Muscle layer of duodenum (tissue), 2 donors: ENCODE measurements around the gene DUSP10.
A peak's percentile ranks its signal among the peaks of the same experiment; 100 is the strongest.

Experiments used
- H3K27ac ChIP-seq: one replicate; pipeline ENCODE4 v1.7.0; 2013; ENCODE audit warnings: mild to moderate bottlenecking, low read length
- H3K27me3 ChIP-seq: one replicate; pipeline ENCODE4 v1.7.0; 2013; ENCODE audit warnings: low read depth, mild to moderate bottlenecking, control low read depth, low read length
- H3K36me3 ChIP-seq, 2 donors: one replicate each; pipeline ENCODE4 v1.7.0; 2013; ENCODE audit warnings: low read length in 2 of 2, control low read depth in 1 of 2, mild to moderate bottlenecking in 1 of 2; ENCODE audit not compliant: insufficient read depth in 2 of 2, control insufficient read depth in 1 of 2
- H3K4me1 ChIP-seq, 2 donors: one replicate each; pipeline ENCODE4 v1.7.0; 2013; ENCODE audit warnings: low read length in 2 of 2, mild to moderate bottlenecking in 2 of 2, control low read depth in 1 of 2, moderate library complexity in 1 of 2; ENCODE audit not compliant: insufficient read depth in 2 of 2, control insufficient read depth in 1 of 2
- H3K4me3 ChIP-seq, 2 donors: one replicate each; pipeline ENCODE4 v1.7.0; 2013; ENCODE audit warnings: low read length in 2 of 2, low read depth in 1 of 2, mild to moderate bottlenecking in 1 of 2
- H3K9me3 ChIP-seq, 2 donors: one replicate each; pipeline ENCODE4 v1.7.0; 2013; ENCODE audit warnings: low read length in 2 of 2, control low read depth in 1 of 2, mild to moderate bottlenecking in 1 of 2; ENCODE audit not compliant: control insufficient read depth in 1 of 2
- donor health status: healthy.

DUSP10 gene

DNA sequence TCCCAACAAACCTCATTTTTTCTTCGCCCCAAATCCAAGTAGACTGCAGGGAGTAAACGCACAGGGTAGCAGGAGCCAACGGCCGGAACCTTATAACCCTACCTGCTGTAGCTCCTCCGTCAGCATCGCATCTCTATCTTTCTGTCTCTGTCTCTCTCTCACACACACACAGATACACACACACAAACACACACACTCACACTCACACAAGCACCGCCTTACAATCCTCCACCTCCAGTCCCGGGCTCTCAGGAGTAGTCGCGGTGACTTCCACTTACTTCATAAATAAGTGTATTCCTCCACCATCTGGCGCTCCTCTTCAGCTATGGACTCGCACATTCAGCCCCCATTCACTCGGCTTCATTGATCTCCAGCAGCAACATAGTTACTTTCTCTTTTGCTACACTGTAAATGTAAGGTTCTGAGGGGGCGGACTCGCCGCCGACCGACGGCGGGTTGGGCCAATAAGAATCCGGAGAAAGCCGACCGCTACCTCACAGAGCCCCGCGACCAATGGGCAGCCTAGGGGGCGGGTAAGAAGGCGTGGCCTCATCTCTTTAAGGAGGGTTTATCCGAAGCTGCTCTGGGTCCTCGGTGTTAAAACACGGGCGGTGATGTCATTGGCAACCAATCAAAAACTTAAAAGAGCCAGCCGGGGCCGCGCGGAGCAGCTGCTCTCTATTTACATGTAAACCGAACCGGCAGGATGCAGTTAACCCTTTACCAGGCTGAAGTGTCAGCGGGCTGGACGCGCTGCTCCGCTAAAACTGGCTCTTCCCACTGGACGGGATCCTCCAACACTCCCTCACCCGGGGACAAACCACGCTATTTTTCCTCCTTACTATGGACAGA is at the start of gene DUSP10:
Gene DUSP10 (minus strand): TSS at position 387 of the 852 bp plus-strand sequence. CDS start 2,345 bp downstream, outside the sequence.
- H3K4me3 ChIP-seq, result peak within 1 kb of the TSS; percentile 91 to 97
- peaks cover 0 to 8% of the 10 kb centered on the region in 2 donors for H3K36me3 ChIP-seq
- peaks cover 0 to 21% of the 10 kb centered on the region in 2 donors for H3K4me1 ChIP-seq
- H3K9me3 ChIP-seq, result no peaks in the 10 kb centered on the region
- peak within 1 kb of the TSS; percentile 98 for H3K27ac ChIP-seq
- H3K27me3 ChIP-seq, result no peaks in the 10 kb centered on the region

GRCh38 chr1:221788466-221788865 is 46.6 kb upstream of the DUSP10 start:
- no peak overlapping the region for H3K4me3 ChIP-seq
- no peaks in the 10 kb centered on the region for H3K4me1 ChIP-seq
- no peaks in the 10 kb centered on the region for H3K36me3 ChIP-seq
- no peaks in the 10 kb centered on the region for H3K9me3 ChIP-seq
- no peak overlapping the region for H3K27ac ChIP-seq
- H3K27me3 ChIP-seq, result no peaks in the 10 kb centered on the region

- no peaks in the 10 kb centered on the region for H3K9me3 ChIP-seq
Observed at GRCh38 chr1:221786647-221787046, 44.8 kb upstream of the DUSP10 start.

DNA sequence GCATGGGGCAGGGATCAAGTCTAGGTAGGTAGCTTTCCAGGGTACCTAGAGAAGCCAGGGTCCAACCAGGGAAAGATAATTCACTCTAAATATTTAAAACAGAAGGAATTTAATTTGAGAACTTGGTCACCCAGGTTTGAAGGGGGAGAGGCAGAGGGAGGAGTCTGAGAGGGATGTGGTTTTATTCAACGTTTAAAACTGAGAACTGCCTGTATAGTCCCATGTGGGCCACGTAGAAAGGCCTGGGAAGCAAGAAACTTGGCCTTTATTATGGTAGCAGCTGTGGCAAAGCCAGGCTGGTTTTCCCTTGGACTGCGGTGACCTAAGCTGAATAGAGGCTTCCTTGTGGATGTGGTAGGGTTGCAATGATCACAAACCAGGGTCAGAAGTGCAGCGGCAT is 42.0 kb upstream of the DUSP10 start:
- no peak overlapping the region for H3K4me3 ChIP-seq
- H3K9me3 ChIP-seq, result no peaks in the 10 kb centered on the region
- H3K4me1 ChIP-seq, result no peaks in the 10 kb centered on the region
- no peak overlapping the region for H3K27ac ChIP-seq
- no peaks in the 10 kb centered on the region for H3K36me3 ChIP-seq
- no peaks in the 10 kb centered on the region for H3K27me3 ChIP-seq

More at GRCh38 chr1:221786647-221787046, 44.8 kb upstream of the DUSP10 start:
- Histone ChIP-seq H3K4me3 (no peak overlapping the region), H3K4me1 (no peaks in the 10 kb centered on the region), H3K36me3 (no peaks in the 10 kb centered on the region), H3K27ac (no peak overlapping the region), H3K27me3 (no peaks in the 10 kb centered on the region)

DNA sequence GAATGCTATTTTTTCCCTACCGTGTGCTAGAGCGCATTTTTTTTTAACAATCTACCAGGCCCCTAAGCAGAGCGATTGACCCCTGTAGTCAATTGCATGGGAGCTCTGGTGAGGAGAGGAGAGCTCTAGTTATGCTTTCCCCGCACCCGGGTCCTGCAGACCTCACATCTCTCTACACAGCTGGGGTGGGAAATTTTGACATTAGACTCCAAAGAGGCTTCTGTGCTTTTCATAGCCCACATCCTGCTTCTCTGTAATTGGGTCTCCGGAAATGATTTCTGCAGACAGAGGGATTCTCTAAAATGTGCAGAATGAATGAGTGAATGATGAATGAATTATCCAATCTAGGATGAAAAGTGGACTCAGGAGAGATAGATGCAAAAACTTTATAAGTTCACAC is 41.5 kb upstream of the DUSP10 start:
- no peaks in the 10 kb centered on the region for H3K27me3 ChIP-seq
- no peaks in the 10 kb centered on the region for H3K4me1 ChIP-seq
- no peaks in the 10 kb centered on the region for H3K9me3 ChIP-seq
- H3K36me3 ChIP-seq, result no peaks in the 10 kb centered on the region
- no peak overlapping the region for H3K4me3 ChIP-seq
- no peak overlapping the region for H3K27ac ChIP-seq

- Histone ChIP-seq H3K9me3 (no peaks in the 10 kb centered on the region), H3K27ac (no peak overlapping the region), H3K36me3 (no peaks in the 10 kb centered on the region), H3K4me3 (no peak overlapping the region), H3K4me1 (no peaks in the 10 kb centered on the region), H3K27me3 (no peaks in the 10 kb centered on the region)
Observed at GRCh38 chr1:221782970-221783369, 41.1 kb upstream of the DUSP10 start.

GRCh38 chr1:221782477-221782876 is 40.6 kb upstream of the DUSP10 start:
- Histone ChIP-seq H3K27me3 (no peaks in the 10 kb centered on the region), H3K27ac (no peak overlapping the region), H3K36me3 (no peaks in the 10 kb centered on the region), H3K4me1 (no peaks in the 10 kb centered on the region), H3K4me3 (no peak overlapping the region), H3K9me3 (no peaks in the 10 kb centered on the region)

- no peak overlapping the region for H3K27ac ChIP-seq
- no peaks in the 10 kb centered on the region for H3K4me1 ChIP-seq
- H3K27me3 ChIP-seq, result no peaks in the 10 kb centered on the region
- no peaks in the 10 kb centered on the region for H3K36me3 ChIP-seq
- no peak overlapping the region for H3K4me3 ChIP-seq
- no peaks in the 10 kb centered on the region for H3K9me3 ChIP-seq
Observed at GRCh38 chr1:221781102-221781755, 39.3 kb upstream of the DUSP10 start.

- Histone ChIP-seq H3K27me3 (no peaks in the 10 kb centered on the region), H3K4me3 (no peak overlapping the region), H3K4me1 (no peaks in the 10 kb centered on the region), H3K36me3 (no peaks in the 10 kb centered on the region), H3K27ac (no peak overlapping the region), H3K9me3 (no peaks in the 10 kb centered on the region)
Observed at GRCh38 chr1:221780175-221780574, 38.3 kb upstream of the DUSP10 start.

DNA sequence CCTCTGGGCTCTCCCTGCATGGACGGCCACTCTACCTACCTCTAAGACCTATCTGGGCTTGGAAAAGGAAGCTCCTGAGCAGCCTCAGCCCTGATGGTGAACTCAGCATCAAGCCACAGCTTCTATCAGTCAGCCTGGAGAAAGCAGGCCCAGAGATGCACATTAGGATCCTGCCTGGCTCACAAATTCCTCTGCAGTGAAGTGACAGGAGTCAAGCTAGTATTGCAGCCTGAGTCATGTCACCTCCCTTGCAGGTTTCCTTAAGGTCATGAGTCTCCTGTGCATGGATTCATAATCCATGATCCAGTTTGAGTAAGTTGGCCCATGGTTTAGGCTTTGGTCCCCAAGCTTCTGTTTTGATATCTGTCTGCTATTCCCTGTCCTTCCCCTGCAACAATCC is 37.9 kb upstream of the DUSP10 start:
- Histone ChIP-seq H3K27me3 (no peaks in the 10 kb centered on the region), H3K9me3 (no peaks in the 10 kb centered on the region), H3K4me1 (no peaks in the 10 kb centered on the region), H3K36me3 (no peaks in the 10 kb centered on the region), H3K4me3 (no peak overlapping the region), H3K27ac (no peak overlapping the region)

DNA sequence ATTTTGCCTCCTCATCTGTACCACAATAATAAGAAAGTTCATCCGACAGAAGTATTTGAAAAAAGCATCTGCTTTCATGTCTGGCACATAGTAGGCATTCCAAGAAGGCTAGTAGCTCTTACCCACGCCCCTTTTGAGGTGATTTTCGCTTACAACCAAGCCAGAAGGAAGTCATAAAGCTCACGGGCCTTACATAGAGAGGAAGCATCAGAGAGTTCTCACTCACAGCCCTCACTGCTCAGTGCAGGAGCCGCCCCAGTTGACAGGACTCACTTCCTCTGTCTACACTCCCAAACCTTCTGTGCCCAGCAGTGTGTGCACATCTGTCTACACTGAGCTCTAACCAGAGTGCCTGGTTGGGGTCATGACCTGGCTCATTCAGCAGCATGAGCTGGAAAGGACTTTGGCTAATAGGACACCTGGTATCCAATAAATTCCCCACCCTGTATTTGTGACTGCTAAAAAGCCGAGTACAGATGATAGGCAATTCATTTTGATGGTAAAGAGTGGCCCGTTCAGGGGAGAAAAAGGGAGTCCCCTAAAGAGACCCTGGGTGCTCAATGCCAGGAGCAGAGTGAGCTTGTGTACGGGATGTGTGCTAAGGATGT is 36.8 kb upstream of the DUSP10 start:
- H3K4me3 ChIP-seq, result no peak overlapping the region
- no peaks in the 10 kb centered on the region for H3K27me3 ChIP-seq
- no peak overlapping the region for H3K27ac ChIP-seq
- no peaks in the 10 kb centered on the region for H3K4me1 ChIP-seq
- no peaks in the 10 kb centered on the region for H3K36me3 ChIP-seq
- no peaks in the 10 kb centered on the region for H3K9me3 ChIP-seq
